Karpas-422 (cell line): ENCODE measurements around the gene CASKIN1. TPM values are rescaled to one million over a fixed set of nuclear protein-coding genes. Genes with fewer than 3 reads are reported as not detected.

Experiments used
- DNase-seq: peaks from one replicate; pipeline ENCODE4 v3.0.0-alpha.2; 2015
- H2AFZ ChIP-seq: fragments of 200-600 bp; sonication (generic); 2 replicates; pipeline ENCODE4 v1.6.1; 2014; ENCODE audit warnings: antibody characterized with exemption, low read length, mixed read lengths
- H3K27ac ChIP-seq: fragments of 200-600 bp; sonication (generic); 2 replicates; pipeline ENCODE4 v1.5.1; 2014; ENCODE audit warnings: mild to moderate bottlenecking, low read length, moderate library complexity
- H3K27me3 ChIP-seq: fragments of 200-600 bp; sonication (generic); 2 replicates; pipeline ENCODE4 v1.6.1; 2014; ENCODE audit warnings: low read length, mixed read lengths
- H3K36me3 ChIP-seq: fragments of 200-600 bp; sonication (generic); 2 replicates; pipeline ENCODE4 v1.6.1; 2014; ENCODE audit warnings: low read length, mixed read lengths; ENCODE audit not compliant: insufficient read depth
- H3K4me1 ChIP-seq: fragments of 200-600 bp; sonication (generic); 2 replicates; pipeline ENCODE4 v1.6.1; 2014; ENCODE audit warnings: mild to moderate bottlenecking, low read length, mixed read lengths
- H3K4me2 ChIP-seq: fragments of 200-600 bp; sonication (generic); 2 replicates; pipeline ENCODE4 v1.6.1; 2014; ENCODE audit warnings: low read length, low read depth, mild to moderate bottlenecking; ENCODE audit not compliant: poor library complexity, severe bottlenecking
- H3K4me3 ChIP-seq: fragments of 200-600 bp; sonication (generic); 2 replicates; pipeline ENCODE4 v1.5.1; 2014; ENCODE audit warnings: mild to moderate bottlenecking, antibody characterized with exemption, low read length, mixed read lengths
- H3K79me2 ChIP-seq: fragments of 200-600 bp; sonication (generic); 2 replicates; pipeline ENCODE4 v1.6.1; 2014; ENCODE audit warnings: mild to moderate bottlenecking, low read length, mixed read lengths
- H3K9ac ChIP-seq: fragments of 200-600 bp; sonication (generic); 2 replicates; pipeline ENCODE4 v1.6.0; 2014; ENCODE audit warnings: low read length
- H3K9me2 ChIP-seq: fragments of 200-600 bp; sonication (generic), shearing (Covaris generic); replicated peaks from 2 replicates; pipeline ENCODE4 v1.6.0; 2014; ENCODE audit warnings: mild to moderate bottlenecking, low read length, moderate library complexity; ENCODE audit not compliant: insufficient read depth
- H3K9me3 ChIP-seq: fragments of 300-700, 200-600 bp; sonication (generic); 2 replicates; pipeline ENCODE4 v1.6.1; 2014; ENCODE audit warnings: low read length, mixed read lengths
- H4K20me1 ChIP-seq: fragments of 200-600 bp; sonication (generic); 2 replicates; pipeline ENCODE4 v1.6.1; 2014; ENCODE audit warnings: mild to moderate bottlenecking, antibody characterized with exemption, low read length, low read depth; ENCODE audit not compliant: insufficient read depth
- total RNA-seq: library from RNA; depleted of rRNA; stranded (reverse); fragments of >200 nt; shearing (Covaris generic); gene quantifications from 2 replicates; pipeline ENCODE4 v1.2.3, GENCODE V29; 2014; ENCODE audit warnings: low replicate concordance

The CASKIN1 gene
- total RNA-seq, 1 experiment from 2014 or later = not detected

GRCh38 chr16:2195322-2196161 is 863 bp downstream of the CASKIN1 start:
- H3K36me3 ChIP-seq = no peaks in the 10 kb centered on the region
- H2AFZ ChIP-seq = no peak overlapping the region
- peaks cover 4% of the 10 kb centered on the region; the same call in 1 of the 2 replicates for H4K20me1 ChIP-seq
- H3K9ac ChIP-seq = no peak overlapping the region
- DNase-seq = no peak
- no peak overlapping the region for H3K4me2 ChIP-seq
- no peak overlapping the region for H3K27ac ChIP-seq
- peaks cover 12% of the 10 kb centered on the region for H3K4me1 ChIP-seq
- no peaks in the 10 kb centered on the region for H3K79me2 ChIP-seq
- H3K9me2 ChIP-seq = no peaks in the 10 kb centered on the region
- H3K4me3 ChIP-seq = no peak overlapping the region
- H3K9me3 ChIP-seq = no peaks in the 10 kb centered on the region
- no peaks in the 10 kb centered on the region for H3K27me3 ChIP-seq

DNA sequence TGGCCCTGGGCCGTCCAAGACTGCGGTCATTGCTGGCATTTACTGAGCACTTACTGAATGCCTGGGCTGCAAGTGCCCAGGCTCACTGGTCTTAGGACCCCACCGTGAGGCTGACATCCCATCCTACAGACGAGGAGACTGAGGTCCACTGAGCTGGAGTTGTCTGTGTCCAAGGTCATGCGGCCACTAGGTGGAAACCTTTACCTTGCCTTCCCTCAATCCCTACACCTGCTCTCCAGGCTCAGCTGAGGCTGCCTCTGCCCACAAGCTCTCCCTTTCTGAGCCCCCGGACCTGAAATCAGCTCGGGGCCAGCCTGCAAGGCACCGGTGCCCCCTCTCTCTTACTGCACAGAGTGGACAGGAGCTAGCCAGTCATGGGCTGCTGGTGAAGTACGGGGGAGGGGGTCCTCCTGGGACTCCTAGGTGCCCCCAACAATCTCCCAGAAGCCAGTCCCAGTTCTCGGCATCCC is 1.5 kb downstream of the CASKIN1 start:
- no peak overlapping the region for H3K4me3 ChIP-seq
- no peaks in the 10 kb centered on the region for H3K36me3 ChIP-seq
- H3K9me3 ChIP-seq = no peaks in the 10 kb centered on the region
- H3K27me3 ChIP-seq = no peaks in the 10 kb centered on the region
- no peaks in the 10 kb centered on the region for H3K79me2 ChIP-seq
- peaks cover 4% of the 10 kb centered on the region; the same call in 1 of the 2 replicates for H4K20me1 ChIP-seq
- H3K4me1 ChIP-seq = peaks cover 19% of the 10 kb centered on the region
- DNase-seq = peak; percentile 80
- H3K9ac ChIP-seq = no peak overlapping the region
- H3K9me2 ChIP-seq = no peaks in the 10 kb centered on the region
- H3K4me2 ChIP-seq = no peak overlapping the region
- no peak overlapping the region for H2AFZ ChIP-seq
- H3K27ac ChIP-seq = no peak overlapping the region

DNA sequence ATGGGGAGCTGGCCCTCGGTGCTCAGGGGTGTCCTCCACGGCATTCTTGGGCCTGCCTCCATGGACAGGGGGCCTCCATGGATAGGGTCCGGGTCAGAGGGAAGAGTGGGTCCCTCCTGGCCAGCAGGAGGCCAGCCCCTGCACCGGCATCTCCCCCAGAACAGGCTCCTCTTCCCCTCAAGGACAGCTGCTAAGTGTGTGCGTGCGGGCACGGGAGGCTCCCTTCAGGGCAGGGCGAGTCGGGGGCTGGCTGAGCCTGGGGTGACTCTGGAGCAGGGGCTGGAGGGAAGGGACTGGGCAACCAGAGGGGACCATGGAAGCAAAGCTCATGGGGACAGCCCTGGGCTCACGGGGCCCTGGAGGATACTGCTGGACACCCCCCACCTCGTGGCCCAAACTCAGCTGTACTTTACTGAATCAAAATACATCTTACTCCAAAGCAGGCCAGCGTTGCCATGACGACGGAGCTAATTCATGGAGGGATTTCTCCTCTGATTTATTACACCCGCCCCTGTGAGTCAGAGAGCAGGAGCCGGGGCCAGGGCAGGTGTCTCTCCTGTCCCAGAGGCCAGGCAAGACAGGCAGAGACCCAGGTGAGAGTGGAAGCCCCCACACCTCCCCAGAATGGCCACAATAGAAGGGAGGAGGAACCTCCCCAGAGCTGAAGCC is 2.1 kb downstream of the CASKIN1 start:
- Histone ChIP-seq H3K27ac (no peak overlapping the region), H4K20me1 (peaks cover 4% of the 10 kb centered on the region; the same call in 1 of the 2 replicates), H3K9me3 (no peaks in the 10 kb centered on the region), H2AFZ (no peak overlapping the region), H3K27me3 (no peaks in the 10 kb centered on the region), H3K9me2 (no peaks in the 10 kb centered on the region), H3K4me3 (no peak overlapping the region), H3K9ac (no peak overlapping the region), H3K36me3 (no peaks in the 10 kb centered on the region), H3K4me1 (peaks cover 19% of the 10 kb centered on the region), H3K79me2 (no peaks in the 10 kb centered on the region), H3K4me2 (no peak overlapping the region)
- peak; percentile 61 for DNase-seq

- Histone ChIP-seq H3K4me2 (no peak overlapping the region), H2AFZ (no peak overlapping the region), H3K9me2 (no peaks in the 10 kb centered on the region), H3K4me1 (peaks cover 19% of the 10 kb centered on the region), H4K20me1 (peaks cover 4% of the 10 kb centered on the region; the same call in 1 of the 2 replicates), H3K36me3 (no peaks in the 10 kb centered on the region), H3K4me3 (no peak overlapping the region), H3K27me3 (no peaks in the 10 kb centered on the region), H3K79me2 (no peaks in the 10 kb centered on the region), H3K9ac (no peak overlapping the region), H3K9me3 (no peaks in the 10 kb centered on the region), H3K27ac (no peak overlapping the region)
- no peak for DNase-seq
Observed at GRCh38 chr16:2191446-2191706, 5.0 kb downstream of the CASKIN1 start.

DNA sequence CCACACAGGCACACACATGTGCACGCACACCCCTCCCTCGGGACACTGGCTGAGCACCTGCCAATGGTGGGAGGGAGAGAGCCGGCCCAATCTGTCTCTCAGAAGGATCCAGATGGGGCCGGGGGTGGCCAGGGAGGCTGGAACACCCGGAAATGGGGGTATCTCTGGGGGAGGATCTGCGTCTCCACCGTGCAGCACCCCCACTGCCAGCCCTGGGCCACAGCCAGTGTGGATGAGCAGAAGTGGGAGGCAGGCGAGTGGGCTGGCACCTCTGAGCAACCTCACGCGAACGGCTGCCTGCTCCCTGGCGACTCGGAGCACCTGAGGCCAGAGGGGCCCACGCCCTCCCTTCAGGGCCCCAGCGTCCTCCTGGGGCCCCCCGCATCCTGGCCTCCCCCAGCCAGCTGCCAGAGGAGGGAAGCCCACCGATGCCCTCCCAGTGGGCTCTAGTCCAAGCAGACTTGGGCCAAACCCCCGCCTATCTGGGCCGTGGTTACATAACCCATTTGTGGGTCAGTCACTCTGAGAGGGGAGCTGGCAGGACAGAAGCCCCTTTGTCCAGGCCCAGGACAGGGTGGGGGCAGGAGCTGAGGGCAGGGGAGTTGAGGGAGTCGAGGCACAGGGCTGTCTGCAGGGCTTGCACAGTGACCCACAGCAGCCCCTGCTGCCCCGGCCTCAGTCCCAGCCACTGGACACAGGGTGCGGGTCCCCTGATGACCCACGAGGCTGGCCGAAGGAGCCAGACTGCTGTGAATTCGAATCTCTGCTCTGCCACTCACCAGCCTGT is 5.6 kb downstream of the CASKIN1 start:
- Histone ChIP-seq H2AFZ (no peak overlapping the region), H3K4me3 (no peak overlapping the region), H3K27ac (no peak overlapping the region), H4K20me1 (peaks cover 4% of the 10 kb centered on the region; the same call in 1 of the 2 replicates), H3K9me3 (no peaks in the 10 kb centered on the region), H3K9ac (no peak overlapping the region), H3K9me2 (no peaks in the 10 kb centered on the region), H3K4me2 (no peak overlapping the region), H3K79me2 (no peaks in the 10 kb centered on the region), H3K27me3 (no peaks in the 10 kb centered on the region), H3K36me3 (no peaks in the 10 kb centered on the region), H3K4me1 (peaks cover 19% of the 10 kb centered on the region)
- DNase-seq = peak; percentile 59

DNA sequence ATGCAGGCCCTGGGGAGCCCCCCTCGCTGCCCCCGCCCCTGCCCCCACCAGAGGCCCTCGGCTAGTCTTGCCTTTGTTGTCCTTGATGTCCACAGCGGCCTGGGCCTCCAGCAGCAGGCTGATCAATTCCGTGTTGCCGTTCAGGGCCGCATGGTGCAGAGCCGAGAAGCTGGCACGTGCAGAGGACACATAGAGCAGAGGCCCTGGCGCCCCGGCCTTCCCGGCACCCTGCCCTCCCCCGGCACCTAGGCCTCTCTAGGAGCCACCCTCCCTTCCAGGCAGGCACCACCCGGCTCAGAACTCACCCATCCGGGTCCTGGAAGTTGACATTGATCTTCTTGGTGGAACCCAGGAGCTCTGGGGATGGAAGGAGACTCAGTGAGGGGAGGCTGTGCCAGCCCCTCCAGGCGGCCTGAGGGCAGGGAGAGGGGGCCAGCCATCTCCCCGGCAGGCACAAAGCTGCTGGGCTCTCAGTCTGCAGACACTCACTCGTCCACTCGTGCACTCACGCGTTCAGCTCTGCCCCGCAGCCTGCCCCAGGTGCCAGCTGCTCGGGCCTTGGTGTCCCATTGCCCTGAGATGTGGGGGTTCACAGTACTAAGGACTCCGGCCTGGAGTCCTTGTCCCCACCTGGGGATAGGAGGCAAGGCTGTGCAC is 6.3 kb downstream of the CASKIN1 start:
- H4K20me1 ChIP-seq = peaks cover 4% of the 10 kb centered on the region; the same call in 1 of the 2 replicates
- H3K9me2 ChIP-seq = no peaks in the 10 kb centered on the region
- H3K9ac ChIP-seq = no peak overlapping the region
- no peak overlapping the region for H3K27ac ChIP-seq
- H3K79me2 ChIP-seq = no peaks in the 10 kb centered on the region
- H3K36me3 ChIP-seq = no peaks in the 10 kb centered on the region
- no peak for DNase-seq
- no peak overlapping the region for H3K4me2 ChIP-seq
- H3K27me3 ChIP-seq = no peaks in the 10 kb centered on the region
- H3K4me3 ChIP-seq = no peak overlapping the region
- H3K4me1 ChIP-seq = peaks cover 11% of the 10 kb centered on the region
- H3K9me3 ChIP-seq = no peaks in the 10 kb centered on the region
- H2AFZ ChIP-seq = no peak overlapping the region

DNA sequence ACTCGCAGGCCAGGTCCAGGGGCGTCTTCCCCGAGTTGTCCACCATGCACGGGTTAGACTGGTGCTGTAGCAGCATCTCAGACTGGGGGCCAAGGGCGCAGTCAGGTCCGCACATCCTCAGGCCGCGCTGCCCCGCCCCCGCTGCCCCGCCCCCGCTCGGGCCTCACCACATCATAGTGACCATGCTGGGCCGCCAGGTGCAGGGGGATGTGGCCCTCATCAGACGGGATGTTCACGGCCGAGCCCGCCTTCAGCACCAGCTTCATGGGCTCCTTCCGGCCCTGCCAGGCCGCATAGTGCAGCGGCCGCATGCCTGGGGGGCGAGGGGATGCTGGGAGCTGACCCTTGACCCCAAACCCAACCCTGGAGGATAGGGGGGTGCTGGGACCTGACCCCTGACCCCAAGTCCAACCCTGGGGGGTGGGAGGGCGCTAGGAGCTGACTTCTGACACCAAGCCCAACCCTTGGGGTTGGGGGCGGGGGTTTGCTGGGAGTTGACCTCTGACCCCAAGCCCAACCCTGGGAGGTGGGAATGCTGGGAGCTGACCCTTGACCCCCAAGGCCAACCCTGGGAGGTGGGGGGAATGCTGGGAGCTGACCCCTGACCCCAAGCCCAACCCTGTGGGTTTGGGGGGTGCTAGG is 7.0 kb downstream of the CASKIN1 start:
- Histone ChIP-seq H3K4me1 (peaks cover 10% of the 10 kb centered on the region), H3K4me2 (no peak overlapping the region), H3K4me3 (no peak overlapping the region), H3K9me3 (no peaks in the 10 kb centered on the region), H3K79me2 (no peaks in the 10 kb centered on the region), H3K9me2 (no peaks in the 10 kb centered on the region), H4K20me1 (0 out of 2 replicates have a peak, but pooled peaks cover under 1% of the 10 kb centered on the region), H3K27ac (no peak overlapping the region), H3K9ac (no peak overlapping the region), H3K27me3 (no peaks in the 10 kb centered on the region), H3K36me3 (no peaks in the 10 kb centered on the region), H2AFZ (no peak overlapping the region)
- DNase-seq = no peak
